ENCODE measurements around the gene ADAM19.
A peak's percentile ranks its signal among the peaks of the same experiment; 100 is the strongest.

ADAM19 gene

DNA sequence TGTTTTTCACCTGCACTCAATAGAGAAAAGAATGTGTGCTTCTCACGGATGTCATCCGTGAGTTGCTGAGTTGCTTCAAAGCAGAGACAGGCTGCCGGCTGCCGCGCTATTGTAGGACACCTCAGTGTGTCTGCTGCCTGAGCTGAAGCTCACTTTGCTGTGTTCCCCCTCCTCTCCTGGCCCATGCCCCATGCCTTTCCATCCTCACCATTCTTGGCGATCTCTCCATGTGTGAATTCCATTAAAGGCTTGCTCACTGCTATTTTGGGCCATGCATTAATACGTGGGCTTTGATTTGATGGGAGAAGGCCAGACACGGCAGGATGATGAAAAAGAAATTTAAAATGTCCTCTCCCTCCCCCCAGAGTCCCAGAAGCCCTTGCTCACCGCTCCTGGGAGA, 14.5 kb downstream of the ADAM19 start:
- DNase-seq, result no peak

DNA sequence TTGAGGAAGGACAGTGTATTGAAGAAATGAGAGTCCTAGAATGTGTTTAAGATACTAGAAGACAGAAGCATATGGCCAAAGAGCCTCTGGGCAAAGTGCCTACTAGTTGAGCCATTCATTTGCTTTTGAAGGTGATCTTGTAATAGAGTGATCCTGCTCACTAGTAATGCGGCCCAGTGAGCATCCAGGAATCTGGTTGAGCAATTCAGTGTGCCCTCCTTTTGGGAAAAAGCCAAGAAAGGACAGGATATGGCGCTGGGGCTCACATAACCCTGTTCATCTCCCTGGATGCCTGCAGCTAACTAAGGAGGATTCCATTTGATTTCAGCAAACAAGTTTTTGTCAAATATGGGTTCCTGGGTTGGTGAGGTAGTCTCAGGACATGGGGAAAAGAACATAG, 16.3 kb downstream of the ADAM19 start:
- no peak for DNase-seq

DNA sequence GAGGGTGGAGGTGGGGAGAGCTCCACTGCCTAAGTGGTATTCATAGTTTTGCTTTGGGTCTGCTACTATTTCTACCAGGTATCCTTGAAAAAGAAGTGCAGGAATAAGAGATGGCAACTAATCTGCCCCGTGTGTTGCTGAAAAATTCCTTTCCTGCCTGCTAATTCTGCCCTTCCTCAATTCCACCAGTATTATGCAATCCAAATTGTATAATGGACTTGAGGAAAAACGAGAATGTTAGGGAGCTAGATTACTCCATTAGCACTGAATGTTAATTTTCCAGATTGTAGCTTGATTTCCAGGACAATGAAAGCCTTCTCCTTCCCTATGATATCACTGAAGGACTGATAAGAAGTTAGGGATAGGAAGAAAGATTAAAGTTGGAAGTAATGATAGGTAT, 16.9 kb downstream of the ADAM19 start:
- no peak for DNase-seq

DNA sequence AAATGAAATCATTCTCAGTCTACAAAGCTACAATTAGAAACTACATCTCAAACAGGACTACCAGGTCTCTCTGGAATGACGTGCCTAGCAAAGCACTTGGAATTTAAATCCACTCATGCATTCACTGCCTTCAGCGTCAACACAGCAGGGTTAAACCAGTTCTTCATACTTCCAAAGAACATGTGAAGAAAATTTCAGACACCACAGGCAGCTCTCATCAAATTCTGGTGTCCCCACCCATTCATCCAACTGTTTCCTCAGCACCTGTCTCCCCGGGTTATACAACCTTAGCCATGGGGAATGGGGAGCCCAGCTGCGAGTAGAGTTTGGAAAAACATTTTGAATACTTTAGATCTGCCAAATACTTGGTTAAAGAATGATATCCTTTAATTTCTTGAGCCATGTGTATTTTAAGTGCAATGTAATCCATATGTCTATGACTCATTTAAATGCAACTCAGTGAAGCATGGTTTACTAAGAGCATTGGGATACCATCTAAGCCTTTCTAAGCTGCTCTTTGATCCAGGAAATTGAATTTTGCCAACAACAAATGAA, 17.5 kb downstream of the ADAM19 start:
- no peak for DNase-seq

DNA sequence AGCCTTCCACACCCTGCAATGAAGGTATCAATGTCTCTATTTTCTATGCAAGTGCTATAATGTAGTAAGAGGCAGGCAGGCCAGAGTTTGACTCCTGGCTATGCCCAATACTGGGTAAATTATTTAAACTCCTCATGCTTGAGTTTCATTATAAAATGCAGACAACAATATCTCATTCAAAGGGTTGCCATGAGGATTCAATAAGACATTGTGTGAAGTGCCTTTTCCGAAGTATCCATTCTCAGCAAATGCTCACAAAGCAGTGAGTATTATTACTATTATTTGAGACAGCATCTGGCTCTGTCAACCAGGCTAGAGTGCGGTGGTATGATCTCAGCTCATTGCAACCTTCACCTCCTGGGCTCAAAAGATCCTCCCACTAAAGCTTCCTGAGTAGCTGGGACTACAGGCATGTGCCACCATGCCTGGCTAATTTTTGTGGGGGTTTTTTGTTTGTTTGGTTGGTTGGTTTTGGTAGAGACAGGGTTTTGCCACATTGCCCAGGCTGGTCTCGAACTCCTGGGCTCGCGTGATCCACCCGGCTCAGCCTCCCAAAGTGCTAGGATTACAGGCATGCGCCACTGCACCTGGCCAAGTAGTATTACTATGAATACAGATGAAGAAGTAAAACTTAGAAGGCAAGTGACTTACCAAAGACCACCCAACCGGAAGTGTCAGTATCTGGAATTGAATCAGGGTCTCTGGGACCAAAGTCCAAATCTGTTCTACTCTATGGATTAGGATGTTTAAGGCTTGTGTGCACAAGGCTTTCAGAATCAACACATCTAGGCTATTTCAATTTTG, 18.8 kb downstream of the ADAM19 start:
- DNase-seq, result no peak

DNA sequence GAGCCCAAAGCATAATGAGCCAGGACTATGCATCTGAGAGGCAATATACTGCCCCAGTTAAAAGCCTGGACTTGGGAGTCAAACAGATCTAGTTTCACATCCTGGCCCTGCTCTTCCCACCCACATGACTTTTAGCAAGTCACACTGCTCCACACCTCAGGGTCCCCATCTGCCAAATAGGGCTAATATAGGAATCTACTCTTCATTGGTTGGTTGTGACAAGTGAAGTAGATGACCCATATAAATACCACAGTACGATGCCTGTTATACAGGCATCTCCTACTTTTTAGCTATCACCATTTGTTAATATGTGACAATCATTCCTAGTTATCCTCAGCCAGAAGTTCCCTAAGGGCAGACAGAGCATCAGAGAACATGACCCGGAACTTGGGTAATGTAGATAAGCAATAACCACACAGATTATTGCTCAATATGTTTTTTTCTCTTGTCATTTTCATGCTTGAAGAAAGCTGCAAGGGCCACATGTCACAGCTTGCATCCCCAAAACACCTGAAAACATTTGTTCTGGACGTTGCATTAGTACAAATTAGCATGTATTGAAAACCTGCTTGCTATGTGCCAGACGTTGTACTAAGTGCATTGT, 20.4 kb downstream of the ADAM19 start:
- DNase-seq, result no peak

DNA sequence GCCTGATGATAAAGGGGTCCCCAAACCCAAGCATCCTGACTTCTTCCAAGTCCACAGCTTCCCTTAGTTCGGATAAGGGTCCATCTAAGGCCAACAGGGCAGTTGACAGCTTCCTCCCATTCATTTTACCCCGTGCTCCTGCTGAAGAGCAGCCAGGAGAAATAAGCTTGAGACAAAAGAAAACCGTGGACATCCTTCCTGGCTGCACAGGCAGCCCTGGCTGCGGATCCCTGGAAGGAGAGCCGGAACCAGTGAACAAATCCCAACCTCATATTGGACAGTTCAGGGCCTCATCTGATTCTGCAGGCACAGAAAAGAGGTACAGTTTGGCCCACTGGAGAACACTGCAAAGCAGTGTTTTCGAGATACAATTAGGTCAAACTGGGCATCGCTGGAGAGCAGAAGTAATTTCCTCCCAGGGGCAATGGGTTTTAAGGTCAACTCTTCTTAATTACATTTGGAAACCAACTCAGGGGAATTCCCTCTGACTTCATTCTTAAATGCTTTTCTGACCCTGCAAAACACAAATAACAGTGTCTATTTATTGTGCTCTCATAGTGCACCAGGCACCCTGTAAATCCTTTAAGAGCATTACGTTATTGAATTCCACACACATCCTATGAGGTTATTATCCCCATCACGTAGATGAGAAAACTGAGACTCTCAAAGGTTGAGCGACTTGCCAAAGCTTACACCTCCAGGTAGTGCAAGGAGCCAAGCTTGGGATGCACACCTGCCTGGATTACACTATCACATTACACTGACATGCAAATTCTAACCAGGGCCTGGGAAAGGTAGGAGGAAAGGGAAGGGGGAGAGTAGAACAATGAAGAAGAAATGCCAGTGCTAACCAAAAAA, 21.2 kb downstream of the ADAM19 start:
- DNase-seq, result no peak

DNA sequence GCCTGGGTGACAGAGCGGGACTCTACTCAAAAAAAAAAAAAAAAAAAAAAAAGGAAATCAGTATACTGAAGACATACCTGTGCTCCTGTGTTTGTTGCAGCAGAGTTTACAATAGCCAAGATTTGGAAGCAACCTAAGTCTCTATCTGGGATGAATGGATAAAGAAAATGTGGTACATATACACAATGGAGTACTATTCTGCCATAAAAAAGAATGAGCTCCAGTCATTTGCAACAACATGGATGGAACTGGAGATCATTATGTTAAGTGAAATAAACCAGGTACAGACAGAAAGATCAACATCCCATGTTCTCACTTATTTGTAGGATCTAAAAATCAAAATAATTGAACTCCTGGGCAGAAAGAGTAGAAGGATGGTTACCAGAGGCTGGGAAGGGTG, 22.9 kb downstream of the ADAM19 start:
- DNase-seq, result no peak

DNA sequence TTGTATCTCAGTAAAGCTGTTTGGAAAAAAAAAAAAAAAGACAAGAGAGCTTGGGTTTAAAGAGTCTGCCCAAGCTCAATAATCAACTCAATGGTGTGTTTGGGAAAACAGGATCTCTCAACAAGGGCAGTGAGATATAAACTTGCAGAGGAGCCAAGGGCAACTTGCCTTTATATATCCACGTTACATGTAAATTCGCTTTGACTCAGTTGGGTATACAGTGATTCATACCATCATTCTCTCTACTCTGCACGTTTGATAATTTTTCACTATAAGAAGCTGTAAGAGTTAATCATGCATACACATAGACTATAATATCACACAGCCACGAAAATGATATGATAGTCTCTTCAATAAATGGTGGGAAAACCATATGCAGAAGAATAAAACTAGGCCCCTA, 24.9 kb downstream of the ADAM19 start:
- DNase-seq, result no peak

DNA sequence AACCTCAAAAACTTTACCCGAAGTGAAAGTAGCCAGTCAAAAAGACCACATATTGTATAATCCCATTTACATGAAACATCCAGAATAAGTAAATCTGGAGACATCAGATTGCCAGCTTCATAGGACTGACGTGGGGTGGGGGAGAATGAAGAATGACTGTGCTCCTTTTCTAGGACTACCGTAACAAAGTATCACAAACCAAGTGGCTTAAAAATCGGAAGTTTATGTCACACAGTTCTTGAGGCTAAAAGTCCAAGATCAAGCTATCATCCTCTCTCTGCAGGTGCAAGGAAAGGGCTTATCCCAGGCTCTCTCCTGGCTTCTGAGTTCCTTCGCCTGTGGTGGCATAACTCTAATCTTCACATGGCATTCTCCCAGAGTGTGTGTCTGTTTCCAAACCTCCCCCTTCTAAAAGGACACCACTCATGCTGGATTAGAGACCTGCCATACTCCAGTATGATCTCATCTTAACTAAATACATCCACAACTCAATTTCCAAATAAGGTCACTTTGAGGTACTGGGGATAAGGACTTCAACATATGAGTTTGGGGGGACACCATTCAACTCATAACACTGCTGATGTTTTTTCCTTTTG, 25.5 kb downstream of the ADAM19 start:
- DNase-seq, result no peak

DNA sequence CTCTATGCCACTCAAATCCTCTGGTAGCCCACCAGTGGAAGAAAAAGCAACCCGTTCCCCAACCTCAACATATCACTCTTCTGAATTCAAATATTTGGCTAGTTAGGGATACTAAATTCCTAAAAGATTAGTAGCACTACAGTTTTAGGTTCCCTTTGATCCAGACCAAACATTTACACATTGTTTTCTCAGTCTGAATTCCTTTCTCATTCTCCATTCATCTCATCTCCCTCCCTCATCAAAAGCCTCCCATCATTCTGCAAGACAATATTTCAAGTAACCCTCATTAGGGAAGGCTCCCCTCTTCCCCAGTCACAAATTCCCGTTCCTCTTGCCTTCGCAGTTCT, 26.3 kb downstream of the ADAM19 start:
- no peak for DNase-seq

DNA sequence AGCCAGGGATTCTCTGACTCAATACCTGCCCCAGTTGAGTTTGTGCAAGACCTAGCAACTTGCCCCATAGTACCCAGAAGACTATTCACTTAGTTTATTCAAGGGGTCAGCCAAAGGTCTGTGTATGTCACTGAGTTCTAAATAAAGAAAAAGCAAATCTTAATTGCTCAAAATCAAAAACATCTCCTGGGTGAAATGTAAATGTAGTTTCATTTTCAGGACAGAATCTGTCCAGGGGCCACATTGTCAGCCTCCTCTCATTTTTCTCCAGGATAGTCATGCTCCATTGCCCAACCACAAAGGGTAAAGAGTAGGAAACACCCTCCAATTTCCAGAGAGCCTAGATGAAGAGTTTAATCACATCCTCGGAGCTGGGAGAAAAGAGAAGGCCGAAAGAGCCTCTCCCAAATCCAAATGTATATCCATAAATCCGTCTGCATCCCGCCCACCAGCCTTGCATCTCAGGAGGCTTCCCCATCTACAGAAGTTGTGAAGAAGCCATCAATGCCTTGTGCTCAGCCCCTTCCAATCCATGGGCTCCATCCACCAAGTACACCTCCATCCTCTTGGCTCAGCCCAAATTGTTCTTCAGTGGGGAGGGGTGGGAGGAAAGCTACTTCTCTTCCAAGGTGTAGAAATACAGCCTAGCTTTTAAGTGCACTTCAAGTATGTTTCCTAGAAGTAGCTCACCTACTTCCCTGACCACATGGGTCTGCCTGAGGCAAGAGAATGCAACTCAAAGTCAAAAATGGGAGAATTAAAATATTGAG, 26.9 kb downstream of the ADAM19 start:
- no peak for DNase-seq

DNA sequence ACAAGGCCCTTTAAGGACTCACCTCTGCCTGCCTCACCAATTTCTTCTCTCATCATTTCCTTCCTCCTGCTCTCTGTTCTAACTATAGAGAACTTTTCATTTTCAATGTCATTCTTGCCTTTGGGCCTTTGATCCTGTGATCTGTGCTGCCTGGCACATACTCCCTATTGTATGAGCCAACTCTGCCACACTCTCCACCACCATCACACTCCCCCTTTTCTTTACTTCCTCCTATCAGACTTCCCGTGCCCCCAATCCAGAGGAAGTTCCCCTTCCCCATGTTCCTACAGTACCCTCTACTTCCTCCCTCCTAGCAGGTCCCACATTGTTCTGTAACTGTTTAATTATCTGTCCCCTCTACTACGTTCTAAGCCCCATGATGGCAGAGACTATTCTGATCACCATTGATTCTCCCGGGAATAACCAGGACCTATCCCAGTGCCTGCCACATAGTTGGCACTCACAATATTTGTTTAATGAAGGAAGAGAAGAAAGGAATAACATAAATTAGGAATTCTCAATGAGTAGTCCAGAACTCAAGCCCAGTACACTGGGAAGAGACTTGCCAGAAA, 27.5 kb downstream of the ADAM19 start:
- no peak for DNase-seq

DNA sequence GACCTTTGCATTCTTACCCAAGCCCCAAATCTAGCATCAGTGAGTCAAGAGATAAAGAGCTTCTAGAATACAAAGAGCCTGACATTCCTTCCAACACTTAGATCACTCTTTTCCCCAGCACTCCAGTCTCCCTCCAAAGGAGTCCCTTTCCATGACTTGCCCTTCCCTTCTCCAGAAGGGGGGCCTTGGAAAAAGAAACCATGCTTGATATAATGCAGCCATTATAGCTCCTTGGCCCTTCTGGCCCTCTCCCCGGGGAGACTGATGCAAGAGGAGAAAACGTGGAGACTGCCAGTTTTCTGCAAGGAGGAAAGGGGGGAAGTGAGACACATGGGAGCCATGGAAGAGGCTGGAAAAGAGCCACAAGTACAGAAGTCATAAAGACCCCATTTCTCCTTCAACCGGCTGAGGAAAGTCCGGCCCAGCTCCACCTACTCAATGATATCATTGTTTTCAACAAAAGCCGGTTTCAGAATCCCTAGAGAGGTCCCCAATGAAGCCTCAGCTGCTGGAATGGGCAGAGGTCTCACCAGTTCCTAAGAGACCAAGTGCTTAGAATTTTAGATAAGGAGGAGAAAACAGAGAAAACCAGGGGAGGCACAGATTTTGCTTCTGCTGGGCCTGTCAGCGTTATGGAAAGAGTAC, 29.0 kb downstream of the ADAM19 start:
- no peak for DNase-seq

DNA sequence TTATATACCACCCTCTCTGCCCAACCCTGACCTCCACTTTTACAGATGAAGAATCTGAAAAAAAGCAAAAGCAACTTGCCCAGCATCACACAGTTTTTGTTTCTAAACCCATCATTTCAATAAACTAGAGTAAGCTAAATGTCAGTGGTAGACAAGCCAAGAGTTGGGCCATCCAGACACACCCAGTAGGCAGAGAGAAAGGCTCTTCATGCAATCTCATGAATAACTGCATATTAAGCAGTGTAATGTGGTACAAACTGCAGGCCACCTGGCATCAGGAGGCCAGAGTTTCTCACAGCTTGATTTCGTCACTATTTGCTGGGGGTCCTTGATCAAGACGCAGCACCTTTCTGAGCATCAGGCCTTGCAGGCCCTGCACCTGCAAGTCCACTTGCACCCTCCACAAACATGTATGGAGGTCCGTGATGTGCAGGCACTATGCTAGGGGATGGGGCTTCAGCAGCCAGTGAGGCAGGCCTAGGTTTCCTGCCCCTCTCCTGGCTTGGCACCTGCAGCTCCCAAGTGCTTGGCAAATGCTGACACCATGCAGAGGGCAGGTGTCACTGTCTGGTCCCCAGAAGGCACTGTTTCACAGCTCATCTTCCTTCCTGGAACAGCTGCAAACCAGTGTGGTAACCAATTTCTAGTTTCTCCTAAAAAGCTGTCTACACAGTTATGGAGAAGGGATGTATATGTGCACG, 29.8 kb downstream of the ADAM19 start:
- DNase-seq, result no peak

DNA sequence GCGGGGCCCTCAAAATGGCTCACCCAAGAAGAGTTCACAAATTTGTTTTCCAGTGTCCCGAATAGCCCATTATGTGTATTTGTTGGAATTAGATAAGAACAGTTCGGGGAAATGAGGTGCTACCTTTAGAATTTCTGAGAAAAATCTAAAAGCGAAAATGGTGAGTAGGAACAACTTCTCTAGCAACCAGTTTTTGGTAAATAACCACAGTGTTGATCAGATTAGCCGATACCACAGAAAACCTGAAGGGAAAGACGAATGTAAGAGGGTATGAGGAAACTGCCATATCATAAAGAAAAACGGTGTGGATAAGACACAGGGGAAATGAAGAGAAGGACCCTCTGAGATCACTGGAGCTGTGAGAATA, 31.0 kb downstream of the ADAM19 start:
- DNase-seq, result no peak

DNA sequence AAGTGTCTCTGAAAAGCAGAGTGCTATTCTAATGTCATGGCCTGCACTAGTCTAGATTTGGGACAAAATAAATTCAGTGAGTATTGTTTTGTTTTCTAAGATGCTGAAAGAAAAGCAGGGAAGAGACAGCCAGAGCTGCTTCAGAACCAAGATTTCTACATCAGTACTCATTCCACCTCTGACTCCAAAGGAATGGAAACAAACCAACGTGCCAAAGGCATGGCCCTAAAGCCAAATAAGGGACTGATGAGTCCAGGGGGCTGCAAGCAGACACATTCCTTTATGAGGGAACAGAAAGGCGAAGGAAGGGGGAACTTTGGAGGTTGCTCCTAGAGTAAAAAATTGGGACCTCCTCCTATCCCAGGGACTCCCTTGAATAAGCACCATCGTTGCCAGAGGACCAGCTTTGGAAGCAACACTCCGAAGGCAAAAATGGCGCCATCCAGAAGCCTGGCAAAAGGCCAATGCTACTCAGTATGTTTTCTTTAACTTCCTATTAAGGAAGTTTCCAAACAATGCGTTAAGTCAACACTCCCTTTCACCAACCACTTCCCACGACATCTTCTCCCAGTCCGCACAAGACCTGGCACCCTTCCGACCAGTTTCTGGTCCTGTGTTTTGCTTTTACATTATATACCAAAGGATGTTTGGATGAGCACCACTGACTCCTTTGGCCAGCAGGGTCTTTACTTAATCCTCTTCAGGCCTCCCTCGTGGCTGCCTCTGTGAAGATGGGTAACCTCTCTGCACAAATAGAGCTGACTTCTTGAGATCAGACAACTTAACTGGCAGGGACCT, 31.6 kb downstream of the ADAM19 start:
- peak; percentile 56 for DNase-seq

DNA sequence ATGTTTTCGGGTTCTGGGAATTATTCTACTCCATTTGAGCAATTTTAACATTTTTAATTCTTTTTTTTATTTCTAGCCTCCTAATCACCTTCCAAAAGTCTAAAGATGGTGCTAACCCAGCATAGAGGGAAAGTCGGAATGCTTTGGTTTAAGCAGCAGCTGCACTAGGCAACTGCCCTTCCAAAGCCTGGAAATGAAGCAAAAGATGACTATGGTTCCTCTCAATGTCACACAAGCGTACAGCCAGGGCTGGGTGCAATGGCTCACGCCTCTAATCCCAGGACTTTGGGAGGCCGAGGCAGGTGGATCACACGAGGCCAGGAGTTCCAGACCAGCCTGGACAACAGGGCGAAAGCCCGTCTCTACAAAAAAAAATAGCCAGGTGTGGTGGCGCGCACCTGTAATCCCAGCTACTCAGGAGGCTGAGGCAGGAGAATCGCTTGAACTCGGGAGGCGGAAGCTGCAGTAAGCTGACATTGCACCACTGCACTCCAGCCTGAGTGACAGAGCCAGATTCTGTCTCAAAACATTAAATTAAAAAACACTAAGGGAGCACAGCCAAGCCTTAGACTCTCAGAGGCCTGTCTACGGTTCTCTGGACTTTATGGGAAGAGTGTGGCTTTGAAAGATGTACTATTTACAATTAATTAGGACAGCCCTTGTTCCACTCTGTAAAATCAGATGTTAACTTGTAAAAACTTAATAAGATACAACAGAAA, 33.1 kb downstream of the ADAM19 start:
- no peak for DNase-seq

DNA sequence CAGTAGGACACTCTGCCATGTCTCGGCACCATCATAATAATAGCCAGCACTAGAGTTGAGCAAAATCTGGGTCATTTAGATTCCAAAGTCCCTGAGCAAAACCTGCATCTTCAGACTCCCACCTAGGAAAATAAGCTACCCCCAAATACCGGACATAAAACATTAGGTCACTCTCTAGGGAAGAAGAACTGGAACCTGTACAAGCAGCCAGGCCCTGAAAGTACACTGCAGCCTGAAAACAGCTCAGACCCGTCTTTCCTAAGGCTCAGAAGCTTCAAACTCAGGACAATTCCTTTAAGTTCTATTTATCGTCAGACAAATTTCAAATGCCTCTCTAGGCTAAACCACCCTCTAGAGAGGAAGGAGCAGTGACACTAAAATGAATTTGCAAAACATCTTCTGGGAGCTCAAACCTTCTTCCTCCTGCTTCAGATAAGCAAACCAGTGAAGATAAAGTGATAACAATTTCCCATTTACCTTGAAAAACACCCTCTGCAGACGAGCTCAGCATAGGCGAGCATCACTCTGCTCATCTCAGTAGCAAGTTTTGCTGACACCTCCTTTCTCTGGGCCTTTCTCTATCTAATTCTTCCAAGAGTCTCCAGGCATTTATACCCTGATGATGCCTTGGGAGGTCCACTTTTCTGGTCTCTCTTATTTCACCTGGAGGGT, 34.0 kb downstream of the ADAM19 start:
- DNase-seq, result no peak
